Measurements from ENCODE around the gene PAPLN.

The PAPLN gene

GRCh38 chr14:73232984-73233383 lies 4.3 kb upstream of the PAPLN start:
- H3K27me3 ChIP-seq (ENCODE audit: insufficient read depth, low read length, poor library complexity, severe bottlenecking) = no peaks in the 10 kb centered on the region
- no peaks in the 10 kb centered on the region for H3K79me2 ChIP-seq (ENCODE audit: insufficient read depth, low read length)
- TF ChIP-seq EZH2phosphoT487 (IDR thresholded peaks at IDR 0.05; ENCODE audit: borderline replicate concordance) = no peak
- TF ChIP-seq CTCF (conservative IDR thresholded peaks at IDR 0.05; ENCODE audit: low read length) = no peak
- no peak overlapping the region for H3K4me2 ChIP-seq (ENCODE audit: low read depth, low read length, poor library complexity, severe bottlenecking)
- no peaks in the 10 kb centered on the region for H3K9me2 ChIP-seq (replicated peaks; ENCODE audit: low read depth, low read length)
- no peaks in the 10 kb centered on the region for H3K4me1 ChIP-seq (ENCODE audit: insufficient read depth, low read length, poor library complexity, severe bottlenecking)
- H4K20me1 ChIP-seq (ENCODE audit: insufficient read depth, low read length, poor library complexity, severe bottlenecking) = no peaks in the 10 kb centered on the region
- H3K4me3 ChIP-seq (ENCODE audit: low read length, poor library complexity, severe bottlenecking) = no peak overlapping the region
- no peaks in the 10 kb centered on the region for H3F3A ChIP-seq (ENCODE audit: low read depth)
- H3K9me3 ChIP-seq (ENCODE audit: insufficient read depth, low read depth, low read length) = no peaks in the 10 kb centered on the region
- H3K36me3 ChIP-seq (ENCODE audit: insufficient read depth, low read length) = no peaks in the 10 kb centered on the region
- no peak overlapping the region for H3K9ac ChIP-seq (ENCODE audit: low read depth, low read length, poor library complexity, severe bottlenecking)
- H2AFZ ChIP-seq (ENCODE audit: low read length) = no peak overlapping the region

- H3K9me3 ChIP-seq (ENCODE audit: insufficient read depth, low read depth, low read length) = no peaks in the 10 kb centered on the region
- no peaks in the 10 kb centered on the region for H3K9me2 ChIP-seq (replicated peaks; ENCODE audit: low read depth, low read length)
- no peaks in the 10 kb centered on the region for H3F3A ChIP-seq (ENCODE audit: low read depth)
- no peaks in the 10 kb centered on the region for H3K27me3 ChIP-seq (ENCODE audit: insufficient read depth, low read length, poor library complexity, severe bottlenecking)
- TF ChIP-seq CTCF (conservative IDR thresholded peaks at IDR 0.05; ENCODE audit: low read length) = no peak
- TF ChIP-seq EZH2phosphoT487 (IDR thresholded peaks at IDR 0.05; ENCODE audit: borderline replicate concordance) = no peak
- H3K79me2 ChIP-seq (ENCODE audit: insufficient read depth, low read length) = no peaks in the 10 kb centered on the region
- H3K4me1 ChIP-seq (ENCODE audit: insufficient read depth, low read length, poor library complexity, severe bottlenecking) = no peaks in the 10 kb centered on the region
- no peak overlapping the region for H3K4me2 ChIP-seq (ENCODE audit: low read depth, low read length, poor library complexity, severe bottlenecking)
- no peaks in the 10 kb centered on the region for H4K20me1 ChIP-seq (ENCODE audit: insufficient read depth, low read length, poor library complexity, severe bottlenecking)
- no peak overlapping the region for H3K9ac ChIP-seq (ENCODE audit: low read depth, low read length, poor library complexity, severe bottlenecking)
- H2AFZ ChIP-seq (ENCODE audit: low read length) = no peak overlapping the region
- no peak overlapping the region for H3K4me3 ChIP-seq (ENCODE audit: low read length, poor library complexity, severe bottlenecking)
- H3K36me3 ChIP-seq (ENCODE audit: insufficient read depth, low read length) = no peaks in the 10 kb centered on the region
Measured at GRCh38 chr14:73233564-73233963, 3.7 kb upstream of the PAPLN start.

GRCh38 chr14:73234029-73234428 lies 3.3 kb upstream of the PAPLN start:
- Histone ChIP-seq H3K9ac (ENCODE audit: low read depth, low read length, poor library complexity, severe bottlenecking) (no peak overlapping the region), H3K9me3 (ENCODE audit: insufficient read depth, low read depth, low read length) (no peaks in the 10 kb centered on the region), H2AFZ (ENCODE audit: low read length) (no peak overlapping the region), H3K27me3 (ENCODE audit: insufficient read depth, low read length, poor library complexity, severe bottlenecking) (no peaks in the 10 kb centered on the region), H3F3A (ENCODE audit: low read depth) (no peaks in the 10 kb centered on the region), H3K4me3 (ENCODE audit: low read length, poor library complexity, severe bottlenecking) (no peak overlapping the region), H3K36me3 (ENCODE audit: insufficient read depth, low read length) (no peaks in the 10 kb centered on the region), H3K4me1 (ENCODE audit: insufficient read depth, low read length, poor library complexity, severe bottlenecking) (no peaks in the 10 kb centered on the region), H3K9me2 (replicated peaks; ENCODE audit: low read depth, low read length) (no peaks in the 10 kb centered on the region), H3K4me2 (ENCODE audit: low read depth, low read length, poor library complexity, severe bottlenecking) (no peak overlapping the region), H4K20me1 (ENCODE audit: insufficient read depth, low read length, poor library complexity, severe bottlenecking) (no peaks in the 10 kb centered on the region), H3K79me2 (ENCODE audit: insufficient read depth, low read length) (no peaks in the 10 kb centered on the region)
- no peak for TF ChIP-seq CTCF (conservative IDR thresholded peaks at IDR 0.05; ENCODE audit: low read length)
- no peak for TF ChIP-seq EZH2phosphoT487 (IDR thresholded peaks at IDR 0.05; ENCODE audit: borderline replicate concordance)
